Liver (tissue), 9 donors: ENCODE measurements around the gene GNAT1. TPM values are rescaled to one million over a fixed set of nuclear protein-coding genes. Genes with fewer than 3 reads are reported as not detected.
"Not testable (repeated sequence)": the region's sequence is repeated elsewhere in the genome, so short reads cannot be mapped to it uniquely, and the experiment has no call there.

Source experiments
- DNase-seq: peaks from one replicate; pipeline ENCODE4 v3.0.0-alpha.2; 2017; ENCODE audit warnings: low spot score
- H3K27ac ChIP-seq, 2 donors: one replicate each; pipeline ENCODE4 v1.7.0; 2013; ENCODE audit warnings: inconsistent platforms in 2 of 2, low read length in 2 of 2, control low read depth in 1 of 2, low read depth in 1 of 2, mild to moderate bottlenecking in 1 of 2
- H3K27me3 ChIP-seq, 4 donors: one replicate each; pipeline versions ENCODE4 v1.6.1 to v1.7.0; 2013; ENCODE audit warnings: low read length in 3 of 4, inconsistent platforms in 1 of 4, mild to moderate bottlenecking in 1 of 4, moderate library complexity in 1 of 4; ENCODE audit not compliant: control insufficient read depth in 4 of 4, insufficient read depth in 4 of 4
- H3K36me3 ChIP-seq, 4 donors: one replicate each; pipeline versions ENCODE4 v1.6.1 to v1.7.0; 2013; ENCODE audit warnings: low read length in 3 of 4, mild to moderate bottlenecking in 3 of 4, low read depth in 1 of 4, moderate library complexity in 1 of 4; ENCODE audit not compliant: control insufficient read depth in 4 of 4, insufficient read depth in 3 of 4
- H3K4me1 ChIP-seq, 4 donors: one replicate each; pipeline versions ENCODE4 v1.6.1 to v1.7.0; 2013; ENCODE audit warnings: low read length in 3 of 4, mild to moderate bottlenecking in 3 of 4, moderate library complexity in 1 of 4; ENCODE audit not compliant: control insufficient read depth in 4 of 4, insufficient read depth in 4 of 4
- H3K4me3 ChIP-seq, 3 donors: one replicate each; pipeline versions ENCODE4 v1.6.1 to v1.7.0; 2013; ENCODE audit warnings: low read length in 3 of 3, control low read depth in 1 of 3, low read depth in 1 of 3, mild to moderate bottlenecking in 1 of 3
- H3K9ac ChIP-seq, 2 donors: one replicate each; pipeline ENCODE4 v1.7.0; 2013; ENCODE audit warnings: low read length in 2 of 2, mild to moderate bottlenecking in 2 of 2, moderate library complexity in 2 of 2, control low read depth in 1 of 2, low read depth in 1 of 2
- H3K9me3 ChIP-seq, 4 donors: one replicate each; pipeline versions ENCODE4 v1.6.1 to v1.7.0; 2013; ENCODE audit warnings: low read length in 3 of 4; ENCODE audit not compliant: control insufficient read depth in 4 of 4
- ATF3 ChIP-seq: IDR thresholded peaks from 2 replicates; pipeline ENCODE4 v1.6.1; 2016; ENCODE audit warnings: antibody characterized with exemption
- CTCF ChIP-seq: fragments of 150-350 bp; IDR thresholded peaks from 2 replicates; pipeline ENCODE4 v1.5.1; 2017; ENCODE audit warnings: improper control_type of control experiment, low read depth, low read length; ENCODE audit not compliant: missing input control
- FOXA1 ChIP-seq: IDR thresholded peaks from 2 replicates; pipeline ENCODE4 v1.6.1; 2016; ENCODE audit warnings: antibody characterized with exemption
- FOXA2 ChIP-seq: IDR thresholded peaks from 2 replicates; pipeline ENCODE4 v1.6.1; 2016; ENCODE audit warnings: antibody characterized with exemption
- HNF4A ChIP-seq, 2 donors: conservative IDR thresholded peaks; 2 replicates each; pipeline ENCODE4 v1.6.1; 2016; ENCODE audit warnings: antibody characterized with exemption in 2 of 2, mild to moderate bottlenecking in 2 of 2
- JUND ChIP-seq, 2 donors: IDR thresholded peaks; 2 replicates each; pipeline ENCODE4 v1.6.1; 2016; ENCODE audit warnings: antibody characterized with exemption in 2 of 2
- MAX ChIP-seq: IDR thresholded peaks from 2 replicates; pipeline ENCODE4 v1.6.1; 2016; ENCODE audit warnings: antibody characterized with exemption
- NR2F2 ChIP-seq: IDR thresholded peaks from 2 replicates; pipeline ENCODE4 v1.6.1; 2016; ENCODE audit warnings: antibody characterized with exemption
- RAD21 ChIP-seq, 2 donors: IDR thresholded peaks; 2 replicates each; pipeline ENCODE4 v1.6.1; 2016; ENCODE audit warnings: antibody characterized with exemption in 2 of 2, mild to moderate bottlenecking in 2 of 2
- RXRA ChIP-seq, 2 donors: IDR thresholded peaks; 2 replicates each; pipeline ENCODE4 v1.6.1; 2017 to 2018; ENCODE audit warnings: antibody characterized with exemption in 2 of 2, mild to moderate bottlenecking in 1 of 2
- SP1 ChIP-seq: IDR thresholded peaks from 2 replicates; pipeline ENCODE4 v1.6.1; 2018; ENCODE audit warnings: antibody characterized with exemption, mild to moderate bottlenecking
- TAF1 ChIP-seq: conservative IDR thresholded peaks from 2 replicates; pipeline ENCODE4 v1.6.1; 2016; ENCODE audit warnings: antibody characterized with exemption, mild to moderate bottlenecking
- ZBTB33 ChIP-seq: IDR thresholded peaks from 2 replicates; pipeline ENCODE4 v1.6.1; 2016; ENCODE audit warnings: antibody characterized with exemption
- WGBS: extraction: QIAGEN DNeasy Blood & Tissue Kit; methylation state at CpG from one replicate; pipeline ENCODE4 v1.1.7; 2013; 5-methylcytosine and 5-hydroxymethylcytosine counted together
- polyA plus RNA-seq, 2 donors: library from polyadenylated mRNA; stranded (reverse) in 1 of 2; unstranded in 1 of 2; fragments of 200-250 nt in 1 of 2; fragments of >200 nt in 1 of 2; fragmentation: Nextera tagmentation in 1 of 2; extraction: Ambion mirVana in 1 of 2; gene quantifications; one replicate each; pipeline versions ENCODE4 v1.2.1 to v1.2.3, GENCODE V29; 2013 to 2015
- total RNA-seq, 2 donors: library from RNA; depleted of rRNA; stranded (reverse); fragments of >200 nt; gene quantifications; one replicate each; pipeline ENCODE4 v1.2.3, GENCODE V29; 2014
- donor health status: healthy.
- donor health status: healthy.
- donor health status: healthy.
- donor health status: healthy.
- donor health status: healthy.

Gene GNAT1
- total and polyA plus RNA-seq, 4 donors = 0.08 TPM; not detected in 3

GRCh38 chr3:50211368-50211717 lies 19.9 kb downstream of the GNAT1 start:
- TF ChIP-seq JUND (IDR thresholded peaks at IDR 0.05) (peak in 1 of 2 donors; percentile 37), RAD21 (IDR thresholded peaks at IDR 0.05) (peak in 1 of 2 donors; percentile 23), SP1 (peak; percentile 74)
- not testable (repeated sequence) for H3K4me3 ChIP-seq, H3K9me3 ChIP-seq, H3K9ac ChIP-seq, H3K27me3 ChIP-seq, H3K36me3 ChIP-seq, DNase-seq
- peaks cover 30 to 86% (median 78%) of the 10 kb centered on the region in 4 donors for H3K4me1 ChIP-seq
- H3K27ac ChIP-seq = peak overlapping the region; percentile 87 to 95
- 38% methylated on average over 5 of the region's 5 CpGs for WGBS

GRCh38 chr3:50211930-50212329 lies 20.5 kb downstream of the GNAT1 start:
- 35% methylated on average over 2 of the region's 2 CpGs for WGBS
- Histone ChIP-seq H3K27ac (peak overlapping the region; percentile 70 to 75), H3K9ac (peak overlapping the region in 1 of 2 donors; percentile 69)

GRCh38 chr3:50212502-50212901 lies 21.1 kb downstream of the GNAT1 start:
- 54% methylated on average over 4 of the region's 4 CpGs for WGBS
- Histone ChIP-seq H3K4me1 (peaks cover 26 to 82% (median 75%) of the 10 kb centered on the region in 4 donors), H3K9ac (peak overlapping the region in 1 of 2 donors; percentile 69), H3K9me3 (no peaks in the 10 kb centered on the region), H3K27ac (peak overlapping the region; percentile 70 to 75), H3K4me3 (no peak overlapping the region), H3K27me3 (no peaks in the 10 kb centered on the region), H3K36me3 (peaks cover 3 to 9% (median 5%) of the 10 kb centered on the region in 4 donors)
- DNase-seq = no peak
- TF ChIP-seq FOXA1 (no peak), HNF4A (conservative IDR thresholded peaks at IDR 0.05) (peak in 1 of 2 donors; percentile 61)

More at GRCh38 chr3:50211930-50212329, 20.5 kb downstream of the GNAT1 start:
- TF ChIP-seq MAX = no peak
- peak in 1 of 2 donors; percentile 6 for TF ChIP-seq RAD21 (IDR thresholded peaks at IDR 0.05)
- peak in 1 of 2 donors; percentile 63 for TF ChIP-seq HNF4A (conservative IDR thresholded peaks at IDR 0.05)
- peak; percentile 15 for TF ChIP-seq ATF3
- no peak for TF ChIP-seq SP1
- no peak for TF ChIP-seq CTCF
- no peak for TF ChIP-seq NR2F2
- peak in 1 of 2 donors; percentile 43 for TF ChIP-seq RXRA (IDR thresholded peaks at IDR 0.05)
- TF ChIP-seq FOXA2 = no peak
- no peak overlapping the region for H3K4me3 ChIP-seq
- no peak for DNase-seq
- H3K36me3 ChIP-seq = peaks cover under 1 to 4% (median 2%) of the 10 kb centered on the region in 4 donors
- H3K9me3 ChIP-seq = no peaks in the 10 kb centered on the region
- H3K27me3 ChIP-seq = no peaks in the 10 kb centered on the region
- H3K4me1 ChIP-seq = peaks cover 27 to 80% (median 75%) of the 10 kb centered on the region in 4 donors

- Histone ChIP-seq H3K36me3 (peaks cover 3 to 10% (median 6%) of the 10 kb centered on the region in 4 donors), H3K9me3 (no peaks in the 10 kb centered on the region), H3K27me3 (no peaks in the 10 kb centered on the region), H3K4me3 (no peak overlapping the region), H3K27ac (peak overlapping the region; percentile 70 to 75), H3K9ac (peak overlapping the region; percentile 40 to 69), H3K4me1 (peaks cover 22 to 82% (median 72%) of the 10 kb centered on the region in 4 donors)
- TF ChIP-seq TAF1 (no peak), HNF4A (conservative IDR thresholded peaks at IDR 0.05) (no peak), FOXA2 (no peak), NR2F2 (no peak), ZBTB33 (no peak)
- no peak for DNase-seq
- 72% methylated on average over 3 of the region's 3 CpGs for WGBS
Observed at GRCh38 chr3:50212971-50213370, 21.6 kb downstream of the GNAT1 start.
